ENCODE measurements around the gene DPP6.

- TF ChIP-seq CTCF (conservative IDR thresholded peaks at IDR 0.05; ENCODE audit: low read depth, low read length) = no peak
- no peak for TF ChIP-seq EZH2 (IDR thresholded peaks at IDR 0.05; ENCODE audit: low read length, unreplicated experiment)
Observed at GRCh38 chr7:154204046-154204445, 151.8 kb downstream of the DPP6 start.
